H1 (cell line): Measurements from ENCODE around the gene GPSM3. TPM values are rescaled to one million over a fixed set of nuclear protein-coding genes. Genes with fewer than 3 reads are reported as not detected.

Source experiments
- BCL11A ChIP-seq, 2 experiments: IDR thresholded peaks; one replicate each; pipeline ENCODE4 v1.6.1; 2011; ENCODE audit warnings: low read depth in 2 of 2, low read length in 2 of 2, mild to moderate bottlenecking in 2 of 2
- GABPA ChIP-seq: IDR thresholded peaks from 2 replicates; pipeline ENCODE4 v1.6.1; 2011; ENCODE audit warnings: mild to moderate bottlenecking, low read length, moderate library complexity, borderline replicate concordance; ENCODE audit not compliant: insufficient read depth
- HDAC6 ChIP-seq: IDR thresholded peaks from one replicate; pipeline ENCODE4 v1.7.1; 2012; ENCODE audit warnings: low read depth, mild to moderate bottlenecking, inconsistent platforms, low read length, moderate library complexity
- JUN ChIP-seq: IDR thresholded peaks from 2 replicates; pipeline ENCODE4 v1.6.1; 2011; ENCODE audit warnings: low read depth, mild to moderate bottlenecking, improper control_type of control experiment, low read length
- JUND ChIP-seq: IDR thresholded peaks from 2 replicates; pipeline ENCODE4 v1.6.1; 2011; ENCODE audit warnings: mild to moderate bottlenecking, improper control_type of control experiment, low read length
- KDM4A ChIP-seq: IDR thresholded peaks from one replicate; pipeline ENCODE4 v1.7.1; 2012; ENCODE audit warnings: low read depth, mild to moderate bottlenecking, moderate library complexity, low read length, inconsistent platforms; ENCODE audit not compliant: severe bottlenecking
- MAFK ChIP-seq: IDR thresholded peaks from 2 replicates; pipeline ENCODE4 v1.6.1; 2012; ENCODE audit warnings: low read depth, mild to moderate bottlenecking, improper control_type of control experiment, low read length
- POLR2AphosphoS5 ChIP-seq: IDR thresholded peaks from 2 replicates; pipeline ENCODE4 v1.6.1; 2011; ENCODE audit warnings: low read depth, low read length
- RAD21 ChIP-seq, 2 experiments: IDR thresholded peaks in 1 of 2; conservative IDR thresholded peaks in 1 of 2; 2 replicates each; pipeline ENCODE4 v1.6.1; 2011; ENCODE audit warnings: low read depth in 2 of 2, low read length in 2 of 2, improper control_type of control experiment in 1 of 2, inconsistent platforms in 1 of 2, mild to moderate bottlenecking in 1 of 2, moderate library complexity in 1 of 2
- SAP30 ChIP-seq: fragments of 300-600 bp; sonication (generic); IDR thresholded peaks from 2 replicates; pipeline ENCODE4 v1.7.1; 2012; ENCODE audit warnings: low read length, moderate library complexity, mild to moderate bottlenecking, inconsistent platforms; ENCODE audit not compliant: insufficient read depth, insufficient replicate concordance
- SIX5 ChIP-seq: IDR thresholded peaks from 2 replicates; pipeline ENCODE4 v1.6.1; 2011; ENCODE audit warnings: mild to moderate bottlenecking, low read depth, low read length
- SRF ChIP-seq: IDR thresholded peaks from 2 replicates; pipeline ENCODE4 v1.6.1; 2011; ENCODE audit warnings: mild to moderate bottlenecking, low read depth, low read length, moderate library complexity
- SUZ12 ChIP-seq: fragments of 200-600 bp; sonication (generic); IDR thresholded peaks from 2 replicates; pipeline ENCODE4 v1.6.1; 2012; ENCODE audit warnings: mild to moderate bottlenecking, inconsistent platforms, low read length, moderate library complexity, mixed read lengths
- TAF1 ChIP-seq: IDR thresholded peaks from 2 replicates; pipeline ENCODE4 v1.6.1; 2011; ENCODE audit warnings: mild to moderate bottlenecking, low read depth, low read length
- TAF7 ChIP-seq: optimal IDR thresholded peaks from 2 replicates; pipeline ENCODE3; 2011; ENCODE audit warnings: low read depth, mild to moderate bottlenecking, inconsistent platforms, low read length, moderate library complexity, borderline replicate concordance
- TBP ChIP-seq: IDR thresholded peaks from 2 replicates; pipeline ENCODE4 v1.6.1; 2011; ENCODE audit warnings: low read depth, low read length, improper control_type of control experiment
- TEAD4 ChIP-seq: IDR thresholded peaks from 2 replicates; pipeline ENCODE4 v1.6.1; 2012; ENCODE audit warnings: low read depth, low read length, inconsistent platforms, mixed read lengths
- polyA plus RNA-seq, 7 experiments: library from polyadenylated mRNA; depleted of rRNA in 3 of 7; stranded (reverse) in 5 of 7; unstranded in 2 of 7; fragments of >200 nt in 5 of 7; fragments of 200-250 nt in 2 of 7; gene quantifications; 1 replicate in 5 of 7; 2 replicates in 1 of 7; 4 replicates in 1 of 7; pipeline versions ENCODE4 v1.2.1 to v1.2.3, GENCODE V29; 2011 to 2013; ENCODE audit warnings: missing spikeins in 2 of 7, mixed read lengths in 2 of 7
- total RNA-seq: library from RNA; stranded (reverse); fragmentation: NEBNext Ultra II Directional; extraction: Animal tissue kit (Norgen Biotek cat#: 25700); gene quantifications from 2 replicates; pipeline ENCODE4 v1.2.1, GENCODE V29; 2021
- TF ChIP-seq, protein P1 (sequence below): IDR thresholded peaks from 2 replicates; pipeline ENCODE4 v1.6.1; 2011; ENCODE audit warnings: low read length, improper control_type of control experiment
- TF ChIP-seq, protein P2 (sequence below): IDR thresholded peaks from 2 replicates; pipeline ENCODE4 v1.6.1; 2012; ENCODE audit warnings: inconsistent platforms
- TF ChIP-seq, protein P3 (sequence below), 3 experiments: IDR thresholded peaks; 1 replicate in 2 of 3; 2 replicates in 1 of 3; pipeline versions ENCODE4 v1.5.1 to v1.6.1; 2011; ENCODE audit warnings: low read length in 3 of 3, mild to moderate bottlenecking in 3 of 3, inconsistent platforms in 2 of 3, low read depth in 1 of 3, moderate library complexity in 1 of 3; ENCODE audit not compliant: insufficient read depth in 1 of 3; ENCODE audit errors: control extremely low read depth in 1 of 3

Gene GPSM3
- total and polyA plus RNA-seq, 2 of the 8 experiments (the other 6 are each of a cell fraction or from before 2014, with no cell fraction given): 6.6 to 9.8 TPM

DNA sequence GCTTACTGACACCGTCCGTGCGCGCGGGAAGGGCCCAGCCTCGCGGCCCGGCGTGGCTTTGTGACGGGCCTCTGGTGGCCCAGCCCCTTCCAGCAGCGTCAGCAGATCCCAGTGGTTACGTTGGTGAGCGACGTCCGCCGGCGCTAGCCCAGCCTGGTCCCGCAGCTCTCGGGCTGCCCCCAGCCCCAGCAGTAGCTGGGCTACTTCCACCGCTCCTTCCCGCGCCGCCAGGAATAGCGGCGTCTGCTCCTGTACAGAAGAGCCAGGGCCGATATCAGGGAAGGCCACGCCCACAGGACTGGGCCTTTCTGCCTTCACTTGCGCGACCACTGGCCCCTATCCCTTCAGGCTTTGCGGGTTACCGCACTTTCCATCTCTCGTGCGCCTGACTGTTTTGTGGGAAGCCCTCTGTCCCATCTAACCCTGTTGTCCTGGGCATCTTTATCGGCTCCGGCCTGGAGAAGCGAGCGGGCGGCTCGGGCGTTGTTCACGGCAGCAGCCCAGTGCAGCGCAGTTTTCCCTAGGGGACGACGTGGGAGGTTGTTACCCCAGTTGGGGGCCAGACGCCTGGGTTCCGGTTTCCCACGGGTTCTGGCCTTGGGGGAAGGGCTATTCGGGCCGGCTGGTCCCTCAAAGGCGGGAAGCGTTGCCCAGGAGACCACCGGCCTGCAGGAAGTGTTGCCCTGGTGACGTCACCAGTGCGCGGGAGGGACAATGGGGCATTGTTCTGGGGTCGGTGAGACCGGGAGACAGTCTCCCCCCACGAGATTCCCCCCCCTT, 3.6 kb upstream of the GPSM3 start (continued):
- TF ChIP-seq RAD21 (IDR thresholded peaks at IDR 0.05 in 1 of 2, conservative IDR thresholded peaks at IDR 0.05 in 1 of 2; ENCODE audit: low read depth in 2 of 2, low read length in 2 of 2): no peak; a peak in 1 of 4 replicates
- TF ChIP-seq SRF: no peak; the same call in 1 of the 2 replicates
- no peak for TF ChIP-seq SAP30
- no peak for TF ChIP-seq JUN
- TF ChIP-seq TAF1: peak; percentile 80
- no peak for TF ChIP-seq GABPA
- no peak for TF ChIP-seq HDAC6
- TF ChIP-seq MAFK: no peak; the same call in 1 of the 2 replicates
- TF ChIP-seq TBP: peak; percentile 63
- TF ChIP-seq BCL11A (IDR thresholded peaks at IDR 0.05; ENCODE audit: low read depth in 2 of 2, low read length in 2 of 2): no peak
- TF ChIP-seq TEAD4: no peak
- peak; percentile 68 for TF ChIP-seq KDM4A
- TF ChIP-seq, protein P1, sequence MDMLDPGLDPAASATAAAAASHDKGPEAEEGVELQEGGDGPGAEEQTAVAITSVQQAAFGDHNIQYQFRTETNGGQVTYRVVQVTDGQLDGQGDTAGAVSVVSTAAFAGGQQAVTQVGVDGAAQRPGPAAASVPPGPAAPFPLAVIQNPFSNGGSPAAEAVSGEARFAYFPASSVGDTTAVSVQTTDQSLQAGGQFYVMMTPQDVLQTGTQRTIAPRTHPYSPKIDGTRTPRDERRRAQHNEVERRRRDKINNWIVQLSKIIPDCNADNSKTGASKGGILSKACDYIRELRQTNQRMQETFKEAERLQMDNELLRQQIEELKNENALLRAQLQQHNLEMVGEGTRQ: no peak
- peak; percentile 96 for TF ChIP-seq JUND
- no peak for TF ChIP-seq SUZ12
- TF ChIP-seq TAF7: peak; percentile 88
- TF ChIP-seq, protein P2, sequence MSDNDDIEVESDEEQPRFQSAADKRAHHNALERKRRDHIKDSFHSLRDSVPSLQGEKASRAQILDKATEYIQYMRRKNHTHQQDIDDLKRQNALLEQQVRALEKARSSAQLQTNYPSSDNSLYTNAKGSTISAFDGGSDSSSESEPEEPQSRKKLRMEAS: 0 out of 2 replicates have a peak, but pooled peaks have one; percentile 18
- peak; percentile 93 for TF ChIP-seq POLR2AphosphoS5
- no peak for TF ChIP-seq SIX5
- TF ChIP-seq, protein P3, sequence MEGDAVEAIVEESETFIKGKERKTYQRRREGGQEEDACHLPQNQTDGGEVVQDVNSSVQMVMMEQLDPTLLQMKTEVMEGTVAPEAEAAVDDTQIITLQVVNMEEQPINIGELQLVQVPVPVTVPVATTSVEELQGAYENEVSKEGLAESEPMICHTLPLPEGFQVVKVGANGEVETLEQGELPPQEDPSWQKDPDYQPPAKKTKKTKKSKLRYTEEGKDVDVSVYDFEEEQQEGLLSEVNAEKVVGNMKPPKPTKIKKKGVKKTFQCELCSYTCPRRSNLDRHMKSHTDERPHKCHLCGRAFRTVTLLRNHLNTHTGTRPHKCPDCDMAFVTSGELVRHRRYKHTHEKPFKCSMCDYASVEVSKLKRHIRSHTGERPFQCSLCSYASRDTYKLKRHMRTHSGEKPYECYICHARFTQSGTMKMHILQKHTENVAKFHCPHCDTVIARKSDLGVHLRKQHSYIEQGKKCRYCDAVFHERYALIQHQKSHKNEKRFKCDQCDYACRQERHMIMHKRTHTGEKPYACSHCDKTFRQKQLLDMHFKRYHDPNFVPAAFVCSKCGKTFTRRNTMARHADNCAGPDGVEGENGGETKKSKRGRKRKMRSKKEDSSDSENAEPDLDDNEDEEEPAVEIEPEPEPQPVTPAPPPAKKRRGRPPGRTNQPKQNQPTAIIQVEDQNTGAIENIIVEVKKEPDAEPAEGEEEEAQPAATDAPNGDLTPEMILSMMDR (IDR thresholded peaks at IDR 0.05; ENCODE audit: control extremely low read depth in 1 of 3, insufficient read depth in 1 of 3, low read depth in 1 of 3, low read length in 3 of 3): peak in 1 of 3 experiments; percentile 4; a peak in 1 of 4 replicates
